Activated T-helper 1 cell treated with anti-CD3 and anti-CD28 coated beads, Interleukin-12 subunit alpha, Interleukin-12 subunit beta, Interleukin-2, Interleukin-4 antibody, amounts not matched to agents 30 ng/mL and 10 ng/mL and 1 ng/mL, durations not matched to agents 14 hours and 24 hours and 36 hours (primary cell): Measurements from ENCODE around the gene SF1. TPM values are rescaled to one million over a fixed set of nuclear protein-coding genes. Genes with fewer than 3 reads are reported as not detected.
A peak's percentile ranks its signal among the peaks of the same experiment; 100 is the strongest.

ENCODE experiments used
- DNase-seq: peaks from one replicate; pipeline ENCODE4 v3.0.0; 2021; ENCODE audit warnings: low spot score
- H3K27ac Mint-ChIP-seq: one replicate; pipeline ENCODE4 v1.8.0; 2021; ENCODE audit warnings: mild to moderate bottlenecking, mixed read lengths
- H3K27me3 Mint-ChIP-seq: one replicate; pipeline ENCODE4 v1.8.0; 2022; ENCODE audit warnings: mild to moderate bottlenecking, moderate library complexity, mixed read lengths; ENCODE audit not compliant: insufficient read depth
- H3K36me3 Mint-ChIP-seq: one replicate; pipeline ENCODE4 v1.8.0; 2021; ENCODE audit warnings: low read depth, mixed read lengths
- H3K4me1 Mint-ChIP-seq: one replicate; pipeline ENCODE4 v1.8.0; 2021; ENCODE audit warnings: low read depth, mixed read lengths
- H3K4me3 Mint-ChIP-seq: one replicate; pipeline ENCODE4 v1.8.0; 2021; ENCODE audit warnings: mild to moderate bottlenecking, moderate library complexity, mixed read lengths
- H3K9me3 Mint-ChIP-seq: one replicate; pipeline ENCODE4 v1.8.0; 2021; ENCODE audit warnings: mixed read lengths
- intact Hi-C: fragments of 100-400 bp; cut with micrococcal nuclease; formaldehyde crosslinking; loops from one replicate; pipeline ENCODE4 v1.15.1; 2024
- total RNA-seq: library from RNA; stranded (reverse); gene quantifications from 2 replicates; pipeline ENCODE4 v1.2.3, GENCODE V29; 2022

Gene SF1
- total RNA-seq, 1 donor from 2014 or later = 538 TPM

DNA sequence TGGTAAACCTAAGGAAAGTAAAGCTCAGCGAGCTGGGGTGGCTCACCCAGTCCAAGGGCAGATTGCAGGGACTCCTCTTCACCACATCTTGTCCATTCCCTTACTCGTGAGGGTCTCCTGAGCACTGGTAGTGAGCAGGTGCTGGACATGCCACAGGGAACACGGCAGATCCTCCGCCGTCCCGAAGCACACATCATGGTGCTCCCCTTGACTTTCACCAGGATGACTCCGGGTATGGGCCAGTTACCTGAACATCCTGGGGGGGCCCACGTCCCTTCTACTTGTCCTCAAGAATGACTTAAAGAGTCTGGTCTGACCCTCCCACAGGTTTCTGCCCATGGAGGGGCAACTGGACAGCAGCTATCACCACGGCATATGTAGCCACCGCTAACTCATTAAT is 8.0 kb upstream of the SF1 start:
- Mint-ChIP-seq H3K9me3 (no peaks in the 10 kb centered on the region), H3K36me3 (peaks cover 4% of the 10 kb centered on the region), H3K4me3 (no peak overlapping the region), H3K27me3 (no peaks in the 10 kb centered on the region), H3K27ac (no peak overlapping the region), H3K4me1 (no peaks in the 10 kb centered on the region)
- no peak for DNase-seq
- intact Hi-C loops = loop anchor here (2.0 kb wide), 1 partner anchor 60 kb away; no protein-coding TSS in a partner anchor

DNA sequence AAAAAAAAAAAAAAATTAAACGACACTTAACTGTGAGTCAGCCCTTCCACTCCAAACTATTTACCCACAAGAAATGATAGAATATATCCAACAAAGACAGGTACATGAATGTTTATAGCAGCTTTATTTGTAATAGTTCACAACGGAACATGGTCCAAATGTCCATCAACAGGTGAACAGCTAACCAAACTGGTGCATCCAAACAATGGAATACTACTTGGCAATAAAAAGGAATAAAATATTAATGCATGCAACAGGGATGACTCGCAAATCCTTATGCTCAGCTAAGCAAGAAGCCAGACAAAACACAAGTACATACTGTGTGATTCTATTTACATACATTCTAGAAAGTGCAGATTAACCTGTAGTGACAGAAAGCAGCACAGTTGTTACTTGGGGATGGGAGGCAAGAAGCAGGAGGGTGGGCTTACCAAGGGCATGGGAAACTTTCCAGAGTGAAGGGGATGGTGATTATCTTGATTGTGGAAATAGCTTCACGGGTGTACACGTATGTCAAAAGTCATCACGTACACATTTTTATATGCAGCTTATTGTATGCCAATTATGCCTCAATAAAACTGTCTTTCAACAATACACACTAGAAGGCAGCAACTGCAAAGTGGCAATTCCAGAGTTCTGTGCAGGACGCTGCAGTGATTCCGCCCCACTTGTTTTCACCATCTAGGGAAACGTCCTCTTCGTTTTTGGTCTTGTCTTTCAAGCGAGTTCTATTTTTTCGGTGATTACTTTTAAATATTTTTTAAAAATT is 6.7 kb upstream of the SF1 start:
- H3K4me3 Mint-ChIP-seq = no peak overlapping the region
- peaks cover 9% of the 10 kb centered on the region for H3K4me1 Mint-ChIP-seq
- no peaks in the 10 kb centered on the region for H3K27me3 Mint-ChIP-seq
- no peaks in the 10 kb centered on the region for H3K9me3 Mint-ChIP-seq
- peaks cover 4% of the 10 kb centered on the region for H3K36me3 Mint-ChIP-seq
- intact Hi-C loops = no loop called here
- DNase-seq = no peak
- no peak overlapping the region for H3K27ac Mint-ChIP-seq

DNA sequence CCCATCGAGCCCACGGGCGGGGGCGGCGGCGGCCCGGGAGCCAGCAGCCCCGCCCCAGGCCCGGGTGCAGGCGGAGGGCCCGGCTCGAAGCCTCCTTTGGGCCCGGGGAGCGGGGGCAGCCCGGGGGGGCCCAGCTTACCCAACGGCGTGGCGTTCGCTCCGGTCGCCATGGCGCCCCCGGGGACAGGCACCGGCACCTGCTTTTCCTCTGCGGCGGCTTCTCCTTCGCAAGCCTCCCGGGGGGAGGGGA is 194 bp downstream of the SF1 start:
- no peak for DNase-seq
- intact Hi-C loops = loop anchor here (1.0 to 5.0 kb wide), 12 partner anchors 25 to 1081 kb away; partner anchors contain the start of genes CFL1, EHD1, FAU and MAP4K2
- Mint-ChIP-seq H3K36me3 (peaks cover 41% of the 10 kb centered on the region), H3K4me3 (peak overlapping the region; percentile 87), H3K27me3 (peaks cover 2% of the 10 kb centered on the region), H3K9me3 (no peaks in the 10 kb centered on the region), H3K4me1 (peaks cover 63% of the 10 kb centered on the region), H3K27ac (peak overlapping the region; percentile 97)

DNA sequence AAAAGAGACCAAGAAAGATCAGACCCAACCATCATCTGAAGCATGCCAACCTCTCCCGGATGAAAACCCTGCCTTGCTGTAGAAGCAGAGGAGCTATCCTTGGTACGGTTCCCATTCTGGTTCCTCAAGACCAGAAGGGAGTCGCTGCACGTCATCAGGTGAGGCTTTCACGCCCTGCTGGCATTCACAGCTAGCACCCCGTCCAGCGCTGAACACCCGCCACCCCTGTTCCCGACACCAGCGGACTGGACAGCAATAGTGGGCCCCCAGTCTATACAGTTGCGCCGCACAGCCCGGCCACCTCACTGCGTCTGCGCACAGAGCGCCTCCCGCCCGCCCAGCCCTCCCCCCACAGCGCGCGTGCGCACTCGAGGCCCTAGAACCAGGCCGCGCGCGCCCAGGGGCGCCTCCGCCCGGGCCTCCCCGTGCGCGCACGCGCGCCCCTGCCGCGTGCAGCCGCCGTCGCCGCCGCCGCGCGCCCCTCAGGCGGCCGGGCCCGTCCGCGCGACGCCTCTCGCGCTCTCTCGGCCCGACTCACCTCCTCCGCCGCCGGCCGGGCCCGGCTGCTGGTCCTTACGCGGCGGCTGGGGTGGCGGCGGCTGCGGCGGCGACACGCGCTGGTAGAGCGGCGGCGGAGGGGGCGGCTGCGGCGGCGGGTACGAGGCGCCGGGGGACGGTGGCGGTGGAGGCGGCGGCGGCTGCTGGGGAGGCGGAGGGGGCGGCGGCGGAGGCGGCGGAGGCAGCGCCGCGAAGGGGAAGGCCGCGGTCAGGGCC is 706 bp downstream of the SF1 start:
- intact Hi-C loops = loop anchor here (1.0 to 5.0 kb wide), 16 partner anchors 10 to 1081 kb away; partner anchors contain the start of genes CFL1, EHD1, FAU and MAP3K11

DNA sequence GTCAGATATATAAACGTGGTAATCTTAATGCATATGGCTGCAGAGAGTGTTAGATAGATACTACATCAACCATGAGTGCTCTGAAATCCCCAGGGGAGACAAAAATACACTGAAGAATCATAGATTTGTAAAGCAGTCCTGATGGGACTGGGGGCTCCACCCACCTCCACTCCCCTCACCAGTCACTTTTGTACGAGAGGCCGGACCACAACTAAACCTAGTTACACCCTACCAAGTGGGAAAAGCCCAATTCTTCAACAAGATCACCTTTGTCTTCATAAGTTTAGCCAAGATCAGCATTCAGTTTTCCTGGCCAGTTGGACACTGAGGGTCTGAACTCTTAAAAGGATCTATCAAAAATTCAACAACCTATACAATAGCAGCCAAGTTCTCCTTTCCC is 1.5 kb downstream of the SF1 start:
- DNase-seq = no peak
- Mint-ChIP-seq H3K4me1 (peaks cover 75% of the 10 kb centered on the region), H3K36me3 (peaks cover 54% of the 10 kb centered on the region), H3K27ac (peak overlapping the region; percentile 54), H3K4me3 (peak overlapping the region; percentile 87), H3K9me3 (no peaks in the 10 kb centered on the region), H3K27me3 (peaks cover 2% of the 10 kb centered on the region)
- intact Hi-C loops = loop anchor here (1.0 to 5.0 kb wide), 5 partner anchors 10 to 838 kb away; partner anchors contain the start of genes MAP3K11, PCNX3, SNX15 and ZNHIT2

More for the DNA sequence above, 706 bp downstream of the SF1 start:
- DNase-seq = peak; percentile 78
- H3K27ac Mint-ChIP-seq = peak overlapping the region; percentile 54
- peaks cover 46% of the 10 kb centered on the region for H3K36me3 Mint-ChIP-seq
- H3K27me3 Mint-ChIP-seq = peaks cover 2% of the 10 kb centered on the region
- no peaks in the 10 kb centered on the region for H3K9me3 Mint-ChIP-seq
- peak overlapping the region; percentile 87 for H3K4me3 Mint-ChIP-seq
- peaks cover 68% of the 10 kb centered on the region for H3K4me1 Mint-ChIP-seq

DNA sequence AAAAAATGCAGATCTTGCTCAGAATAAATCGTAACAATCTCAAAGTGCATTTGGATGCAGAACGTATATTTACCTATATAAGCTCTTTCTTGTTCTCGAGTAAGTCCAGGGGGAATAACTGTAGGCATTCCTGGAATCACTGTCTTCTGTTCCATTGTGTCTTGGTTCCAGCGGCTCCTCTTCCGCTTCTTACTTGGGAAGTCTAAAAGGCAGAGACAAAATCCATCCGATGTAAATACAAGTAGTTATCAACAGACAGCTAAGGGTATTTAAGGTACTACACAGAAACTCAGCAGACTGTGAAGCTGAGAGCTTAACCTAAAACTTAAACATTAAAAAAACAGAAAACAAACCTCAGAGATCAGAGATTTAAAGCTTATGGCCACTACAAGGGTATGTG is 1.9 kb downstream of the SF1 start:
- peak overlapping the region; percentile 87 for H3K4me3 Mint-ChIP-seq
- peaks cover 2% of the 10 kb centered on the region for H3K27me3 Mint-ChIP-seq
- H3K9me3 Mint-ChIP-seq = no peaks in the 10 kb centered on the region
- intact Hi-C loops = loop anchor here (2.0 to 5.0 kb wide), 4 partner anchors 14 to 838 kb away; partner anchors contain the start of genes MAP3K11, PCNX3, SNX15 and ZNHIT2
- H3K27ac Mint-ChIP-seq = peak overlapping the region; percentile 67
- H3K4me1 Mint-ChIP-seq = peaks cover 80% of the 10 kb centered on the region
- H3K36me3 Mint-ChIP-seq = peaks cover 58% of the 10 kb centered on the region
- no peak for DNase-seq

DNA sequence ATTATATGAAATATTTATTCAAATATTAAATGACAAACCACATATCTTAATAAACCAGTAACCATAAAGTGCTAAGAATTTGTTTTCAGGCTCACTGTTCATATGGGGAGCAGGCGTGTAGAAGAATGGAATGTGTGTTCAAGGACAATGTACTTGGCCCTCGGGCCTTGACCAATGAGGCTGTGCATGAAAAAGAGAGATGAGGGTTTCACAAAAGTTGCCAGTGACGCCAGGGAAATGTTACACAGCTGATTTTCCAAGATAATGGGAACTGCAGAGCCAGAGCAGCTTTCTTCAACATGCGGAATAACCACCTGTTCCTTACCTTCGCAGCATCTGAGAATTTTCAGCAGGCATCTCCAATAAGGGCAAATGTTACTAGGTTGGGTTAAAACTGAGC is 4.2 kb downstream of the SF1 start:
- H3K36me3 Mint-ChIP-seq = peaks cover 76% of the 10 kb centered on the region
- H3K4me3 Mint-ChIP-seq = peak overlapping the region; percentile 19
- H3K9me3 Mint-ChIP-seq = no peaks in the 10 kb centered on the region
- intact Hi-C loops = no loop called here
- H3K27me3 Mint-ChIP-seq = peaks cover 2% of the 10 kb centered on the region
- peaks cover 80% of the 10 kb centered on the region for H3K4me1 Mint-ChIP-seq
- H3K27ac Mint-ChIP-seq = no peak overlapping the region
- DNase-seq = no peak

DNA sequence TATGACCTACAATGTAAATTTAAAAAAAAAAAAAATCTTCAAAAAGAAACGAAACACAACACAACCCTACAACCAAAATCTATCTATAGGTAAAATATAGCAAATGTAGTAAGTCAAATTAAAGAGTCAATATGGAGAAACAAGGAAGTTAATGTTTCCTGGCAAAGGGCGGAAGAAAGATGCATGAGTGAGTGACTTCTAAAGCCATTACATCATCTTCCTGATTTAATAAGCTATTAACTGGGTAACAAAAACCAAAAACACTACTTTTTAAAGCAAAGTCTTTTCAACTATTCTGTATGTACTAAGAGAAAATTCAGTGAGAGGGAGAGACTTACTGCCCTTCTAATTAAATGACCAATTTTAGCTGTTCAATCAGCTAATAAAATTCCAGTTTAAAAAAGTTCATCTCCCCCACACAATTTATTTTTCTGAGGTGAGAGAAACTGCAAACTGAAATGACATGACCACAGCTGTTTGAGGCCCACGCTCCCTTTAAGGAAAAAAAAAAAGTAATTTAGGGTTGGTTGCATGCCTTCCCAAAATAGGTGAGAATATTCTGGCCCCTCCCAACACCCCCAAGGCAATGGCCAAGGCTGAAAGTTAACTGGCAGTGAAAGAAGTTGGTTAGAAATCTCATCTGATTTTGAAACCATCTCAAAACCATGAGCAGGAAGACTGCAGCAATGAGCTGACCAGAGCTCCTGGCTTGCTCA is 5.9 kb downstream of the SF1 start:
- Mint-ChIP-seq H3K36me3 (peaks cover 91% of the 10 kb centered on the region), H3K4me3 (peak overlapping the region; percentile 59), H3K4me1 (peaks cover 90% of the 10 kb centered on the region), H3K27ac (peak overlapping the region; percentile 58), H3K27me3 (no peaks in the 10 kb centered on the region), H3K9me3 (no peaks in the 10 kb centered on the region)
- intact Hi-C loops = loop anchor here (1.0 kb wide), 1 partner anchor 8 kb away; no protein-coding TSS in a partner anchor
- DNase-seq = no peak

DNA sequence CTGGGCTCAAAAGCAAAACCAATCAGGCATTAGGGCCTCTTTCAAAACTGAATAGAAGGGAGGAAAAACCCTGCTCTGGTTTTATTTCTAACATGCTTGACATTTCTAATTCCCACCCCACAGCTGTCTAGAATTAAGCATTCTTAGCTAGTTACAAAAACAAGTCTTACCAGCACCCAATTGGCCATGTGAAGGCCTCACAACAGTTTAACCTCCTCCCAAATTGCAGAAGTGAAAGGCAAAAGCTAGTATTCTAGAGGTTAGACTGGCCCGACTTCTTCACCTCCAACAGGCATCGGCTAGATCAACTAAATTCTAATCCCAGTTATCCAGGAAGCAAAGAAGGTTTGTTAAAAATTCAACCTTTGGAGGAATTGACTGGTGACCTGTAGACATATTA is 6.5 kb downstream of the SF1 start:
- Mint-ChIP-seq H3K27ac (peak overlapping the region; percentile 41), H3K4me1 (peaks cover 89% of the 10 kb centered on the region), H3K36me3 (peaks cover 89% of the 10 kb centered on the region), H3K9me3 (no peaks in the 10 kb centered on the region), H3K4me3 (peak overlapping the region; percentile 59), H3K27me3 (no peaks in the 10 kb centered on the region)
- DNase-seq = no peak
- intact Hi-C loops = loop anchor here (1.0 kb wide), 1 partner anchor 8 kb away; no protein-coding TSS in a partner anchor

DNA sequence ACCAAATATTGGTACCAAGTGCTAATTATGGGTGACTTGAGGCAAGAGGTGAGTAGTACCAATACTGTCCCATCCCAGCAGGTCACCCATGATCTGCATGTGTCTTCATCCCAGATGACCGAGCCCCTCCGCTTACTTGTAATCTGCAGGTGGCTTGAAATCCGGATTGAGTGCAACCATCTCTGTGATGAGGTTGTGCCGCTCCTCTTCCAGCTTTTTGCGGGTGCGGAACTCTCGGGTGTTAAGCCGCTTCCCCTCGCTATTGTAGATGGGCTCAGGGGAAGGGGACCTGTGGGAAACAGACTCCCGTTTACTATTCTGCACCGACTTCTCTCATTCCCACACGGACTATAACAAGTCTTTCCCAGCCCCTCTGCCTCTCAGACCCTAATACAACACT is 8.2 kb downstream of the SF1 start:
- DNase-seq = no peak
- H3K27me3 Mint-ChIP-seq = no peaks in the 10 kb centered on the region
- peaks cover 84% of the 10 kb centered on the region for H3K4me1 Mint-ChIP-seq
- no peak overlapping the region for H3K4me3 Mint-ChIP-seq
- H3K27ac Mint-ChIP-seq = no peak overlapping the region
- H3K9me3 Mint-ChIP-seq = no peaks in the 10 kb centered on the region
- peaks cover 82% of the 10 kb centered on the region for H3K36me3 Mint-ChIP-seq
- intact Hi-C loops = no loop called here

DNA sequence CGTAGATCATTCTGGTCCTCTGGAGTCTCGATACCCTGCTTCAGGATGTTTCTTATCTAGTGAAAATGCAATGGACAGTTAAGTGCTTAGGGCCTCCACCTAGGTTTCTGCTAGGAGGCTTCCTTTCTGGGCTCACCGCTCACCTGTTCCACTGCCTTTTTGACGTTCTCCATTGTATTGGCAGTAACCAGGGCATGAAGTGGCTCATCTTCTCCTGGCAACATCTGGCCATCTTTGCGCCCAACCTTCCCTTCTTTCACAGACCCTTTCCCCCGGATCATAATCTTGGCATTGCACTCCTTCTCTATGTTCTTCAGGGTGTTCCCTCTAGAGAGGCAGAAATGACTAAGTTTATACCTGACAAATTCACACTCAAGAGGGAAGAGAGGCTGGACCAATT is 9.1 kb downstream of the SF1 start:
- Mint-ChIP-seq H3K27ac (peak overlapping the region; percentile 61), H3K4me3 (peak overlapping the region; percentile 6), H3K36me3 (peaks cover 82% of the 10 kb centered on the region), H3K4me1 (peaks cover 84% of the 10 kb centered on the region), H3K27me3 (no peaks in the 10 kb centered on the region), H3K9me3 (no peaks in the 10 kb centered on the region)
- no peak for DNase-seq
- intact Hi-C loops = no loop called here

DNA sequence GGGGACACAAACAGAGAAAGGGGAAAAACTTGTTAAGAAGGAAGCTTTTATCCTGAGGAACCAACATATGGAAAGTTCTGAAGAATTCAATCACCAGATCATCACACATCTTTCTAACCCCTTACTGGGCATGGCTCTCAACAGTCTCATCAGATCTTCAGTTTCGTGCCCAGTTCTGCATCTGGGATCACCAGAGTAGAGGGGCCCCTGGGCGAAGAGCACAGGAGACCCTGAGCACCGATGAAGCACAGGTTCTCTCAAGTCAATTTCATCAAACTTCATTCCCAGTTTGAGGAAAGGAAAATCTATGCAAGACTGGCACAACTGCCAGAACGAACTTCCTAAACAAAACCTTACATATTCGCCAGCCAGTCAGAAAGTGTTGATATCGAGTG is 10.0 kb downstream of the SF1 start:
- Mint-ChIP-seq H3K4me1 (peaks cover 86% of the 10 kb centered on the region), H3K27me3 (no peaks in the 10 kb centered on the region), H3K27ac (no peak overlapping the region), H3K36me3 (peaks cover 85% of the 10 kb centered on the region), H3K9me3 (no peaks in the 10 kb centered on the region), H3K4me3 (peak overlapping the region; percentile 7)
- DNase-seq = no peak
- intact Hi-C loops = no loop called here
